Measurements from ENCODE around the gene TENM3. TPM values are rescaled to one million over a fixed set of nuclear protein-coding genes. Genes with fewer than 3 reads are reported as not detected.
A peak's percentile ranks its signal among the peaks of the same experiment; 100 is the strongest.

Gene TENM3
- total RNA-seq, 4 donors from 2014 or later = 3.4 to 9.8 (median 6.9) TPM

DNA sequence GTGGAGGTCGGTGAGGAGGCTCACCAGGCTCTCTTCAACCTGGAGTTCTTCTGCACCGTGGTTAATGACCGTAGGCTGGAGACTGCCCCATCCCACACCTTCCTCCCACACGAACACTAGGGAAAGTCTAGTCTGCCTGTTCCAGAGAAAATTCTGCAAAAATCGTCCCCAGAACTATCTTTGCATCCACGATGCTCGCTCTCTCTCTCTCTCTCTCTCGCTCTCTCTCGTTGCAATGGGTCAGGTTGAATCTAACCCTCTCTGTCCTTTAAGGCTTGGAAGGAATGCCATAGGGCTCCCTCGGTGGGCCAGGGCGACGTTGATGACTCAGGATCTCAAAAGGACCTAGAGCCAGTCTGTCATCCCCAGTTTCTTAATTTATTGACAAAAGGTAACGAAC, 562.5 kb downstream of the TENM3 start:
- no peaks in the 10 kb centered on the region for H3K36me3 ChIP-seq
- H3K27me3 ChIP-seq = peaks cover 9% of the 10 kb centered on the region
- H3K4me1 ChIP-seq = no peaks in the 10 kb centered on the region
- no peaks in the 10 kb centered on the region for H3K9me3 ChIP-seq
- no peak overlapping the region for H3K27ac ChIP-seq
- in situ Hi-C loops (cut with MboI; ENCODE audit: low pct_ligation_motif_present in 1 of 4, low pct_unique_long_range_greater_than_20kb in 1 of 4, low sequenced_read_pairs in 3 of 4) (loop anchor here in 3 of 4 donors (10.0 kb wide), 1 partner anchor 331 kb away; no protein-coding TSS in a partner anchor), intact Hi-C loops (cut with DNase I; ENCODE audit: low total_unique reads) (loop anchor here (10.0 kb wide), 1 partner anchor 331 kb away; no protein-coding TSS in a partner anchor)
- 60 to 69% methylated on average over 7 to 13 of the region's 13 CpGs for WGBS, 2 donors (ENCODE audit: low coverage in 1 of 2)
- no peak for DNase-seq
- no peak overlapping the region for H3K4me3 ChIP-seq
- TF ChIP-seq, protein P1, sequence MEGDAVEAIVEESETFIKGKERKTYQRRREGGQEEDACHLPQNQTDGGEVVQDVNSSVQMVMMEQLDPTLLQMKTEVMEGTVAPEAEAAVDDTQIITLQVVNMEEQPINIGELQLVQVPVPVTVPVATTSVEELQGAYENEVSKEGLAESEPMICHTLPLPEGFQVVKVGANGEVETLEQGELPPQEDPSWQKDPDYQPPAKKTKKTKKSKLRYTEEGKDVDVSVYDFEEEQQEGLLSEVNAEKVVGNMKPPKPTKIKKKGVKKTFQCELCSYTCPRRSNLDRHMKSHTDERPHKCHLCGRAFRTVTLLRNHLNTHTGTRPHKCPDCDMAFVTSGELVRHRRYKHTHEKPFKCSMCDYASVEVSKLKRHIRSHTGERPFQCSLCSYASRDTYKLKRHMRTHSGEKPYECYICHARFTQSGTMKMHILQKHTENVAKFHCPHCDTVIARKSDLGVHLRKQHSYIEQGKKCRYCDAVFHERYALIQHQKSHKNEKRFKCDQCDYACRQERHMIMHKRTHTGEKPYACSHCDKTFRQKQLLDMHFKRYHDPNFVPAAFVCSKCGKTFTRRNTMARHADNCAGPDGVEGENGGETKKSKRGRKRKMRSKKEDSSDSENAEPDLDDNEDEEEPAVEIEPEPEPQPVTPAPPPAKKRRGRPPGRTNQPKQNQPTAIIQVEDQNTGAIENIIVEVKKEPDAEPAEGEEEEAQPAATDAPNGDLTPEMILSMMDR (IDR thresholded peaks at IDR 0.05) = no peak
- TF ChIP-seq POLR2AphosphoS5 (IDR thresholded peaks at IDR 0.05) (no peak), POLR2A (IDR thresholded peaks at IDR 0.05) (no peak), EP300 (IDR thresholded peaks at IDR 0.05; ENCODE audit: low read depth) (no peak)

DNA sequence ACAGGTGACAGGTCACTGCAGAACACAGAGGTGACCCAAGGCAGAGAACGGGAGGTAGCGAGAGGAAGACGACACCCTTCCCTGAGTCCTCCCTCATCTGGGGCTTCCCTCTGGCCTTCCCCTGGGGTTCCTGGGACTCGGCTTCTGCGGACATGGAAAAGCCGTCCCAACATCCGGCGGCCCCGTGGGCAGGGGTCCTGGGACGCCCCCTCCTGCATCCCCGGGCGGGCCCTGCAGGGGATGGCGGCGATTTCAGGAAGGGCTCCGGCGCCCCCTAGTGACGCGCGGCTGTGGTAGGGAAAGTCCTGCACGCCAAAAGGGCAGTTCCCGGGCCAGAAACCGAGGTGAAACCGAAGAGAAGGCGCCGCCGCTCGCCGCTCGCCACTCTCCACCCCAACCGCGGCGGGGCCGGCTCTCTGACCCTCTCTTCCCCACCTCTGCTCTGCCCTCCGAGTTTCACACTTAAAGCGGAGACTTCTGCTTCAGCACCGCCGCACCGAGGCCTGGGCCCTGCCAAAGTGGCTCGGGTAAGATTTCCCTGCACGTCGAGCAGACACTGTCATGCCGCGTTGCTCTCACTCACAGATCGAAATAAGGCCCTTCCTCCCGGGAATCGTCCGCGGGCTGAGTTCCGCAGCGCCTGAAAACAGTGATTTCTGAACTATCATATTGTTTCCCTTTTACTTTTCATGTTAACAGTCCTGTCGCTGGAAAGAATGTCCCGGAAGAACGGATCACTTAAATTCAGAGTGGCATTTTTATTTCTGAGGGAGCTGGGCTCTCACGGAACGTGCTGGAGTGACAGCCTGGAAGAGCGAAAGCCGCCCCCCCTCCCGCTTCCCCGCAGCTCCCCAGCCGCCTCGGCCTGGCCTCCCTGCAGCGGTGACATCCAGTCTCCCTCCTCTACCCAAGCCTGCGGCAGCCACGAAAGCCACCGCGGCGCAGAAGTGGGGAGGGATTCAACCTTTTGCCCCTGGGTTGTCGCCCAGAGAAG, 563.4 kb downstream of the TENM3 start:
- Histone ChIP-seq H3K4me3 (peak overlapping the region; percentile 26 to 53 (median 37)), H3K27me3 (peaks cover 9% of the 10 kb centered on the region), H3K4me1 (no peaks in the 10 kb centered on the region), H3K36me3 (no peaks in the 10 kb centered on the region), H3K27ac (peak overlapping the region in 3 of 4 donors; percentile 22 to 49 (median 46)), H3K9me3 (no peaks in the 10 kb centered on the region)
- in situ Hi-C loops (cut with MboI; ENCODE audit: low pct_ligation_motif_present in 1 of 4, low pct_unique_long_range_greater_than_20kb in 1 of 4, low sequenced_read_pairs in 3 of 4) = loop anchor here in 3 of 4 donors (10.0 kb wide), 1 partner anchor 332 kb away; no protein-coding TSS in a partner anchor
- peak; percentile 69 for DNase-seq
- TF ChIP-seq POLR2AphosphoS5 (IDR thresholded peaks at IDR 0.05) (no peak), EP300 (IDR thresholded peaks at IDR 0.05; ENCODE audit: low read depth) (no peak)
- TF ChIP-seq, protein P1 (IDR thresholded peaks at IDR 0.05) = peak; percentile 78 to 87 (median 82)
- intact Hi-C loops (cut with DNase I; ENCODE audit: low total_unique reads) = loop anchor here (10.0 kb wide), 1 partner anchor 332 kb away; no protein-coding TSS in a partner anchor
- WGBS, 2 donors (ENCODE audit: low coverage in 1 of 2) = 24 to 50% methylated on average over 3 to 48 of the region's 68 CpGs

DNA sequence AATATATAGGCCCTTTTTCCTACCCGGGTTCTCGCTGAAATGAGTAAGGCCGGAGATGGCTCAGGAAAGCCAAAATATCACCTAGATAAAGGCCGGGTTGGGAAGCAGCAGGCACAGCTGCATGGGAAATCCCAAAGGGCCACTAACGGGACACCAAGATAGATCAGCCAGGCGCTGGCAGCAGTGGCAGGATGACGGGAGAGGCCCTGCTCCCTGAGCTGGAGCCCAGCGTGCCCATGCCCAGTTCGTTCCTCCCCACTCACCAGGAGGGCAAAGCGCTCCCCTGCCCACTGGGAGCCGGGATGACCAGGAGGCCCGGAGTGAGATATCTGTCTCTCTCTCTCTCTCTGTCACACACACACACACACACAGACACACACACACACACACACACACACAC, 564.1 kb downstream of the TENM3 start:
- WGBS, 2 donors (ENCODE audit: low coverage in 1 of 2) = 77% methylated on average over 11 of the region's 12 CpGs; no CpG with 5 or more reads in 1 of the 2 donors
- Histone ChIP-seq H3K9me3 (no peaks in the 10 kb centered on the region), H3K27me3 (peaks cover 9% of the 10 kb centered on the region), H3K4me1 (no peaks in the 10 kb centered on the region), H3K4me3 (no peak overlapping the region), H3K27ac (no peak overlapping the region), H3K36me3 (no peaks in the 10 kb centered on the region)
- in situ Hi-C loops (cut with MboI; ENCODE audit: low pct_ligation_motif_present in 1 of 4, low pct_unique_long_range_greater_than_20kb in 1 of 4, low sequenced_read_pairs in 3 of 4) (loop anchor here in 3 of 4 donors (10.0 kb wide), 1 partner anchor 333 kb away; no protein-coding TSS in a partner anchor), intact Hi-C loops (cut with DNase I; ENCODE audit: low total_unique reads) (loop anchor here (10.0 kb wide), 1 partner anchor 333 kb away; no protein-coding TSS in a partner anchor)
- TF ChIP-seq, protein P1 (IDR thresholded peaks at IDR 0.05) = no peak
- TF ChIP-seq POLR2A (IDR thresholded peaks at IDR 0.05) (no peak), POLR2AphosphoS5 (IDR thresholded peaks at IDR 0.05) (no peak), EP300 (IDR thresholded peaks at IDR 0.05; ENCODE audit: low read depth) (no peak)
- DNase-seq = no peak
